ENCODE results near the gene CCSER1.

GRCh38 chr4:90602726-90603125 is 475.5 kb downstream of the CCSER1 start:
- no peak for TF ChIP-seq CTCF (IDR thresholded peaks at IDR 0.05)
- no peak for TF ChIP-seq EZH2 (IDR thresholded peaks at IDR 0.05; ENCODE audit: borderline replicate concordance, insufficient read depth, low read depth, low read length, poor library complexity, severe bottlenecking)

All from B cell (primary cell).